GF-D8 (cell line): ENCODE data around the gene SLC10A4.

Experiments
- DNase-seq: peaks from one replicate; lab custom pipeline; 2025; lab: John Stamatoyannopoulos, UW

The SLC10A4 gene

DNA sequence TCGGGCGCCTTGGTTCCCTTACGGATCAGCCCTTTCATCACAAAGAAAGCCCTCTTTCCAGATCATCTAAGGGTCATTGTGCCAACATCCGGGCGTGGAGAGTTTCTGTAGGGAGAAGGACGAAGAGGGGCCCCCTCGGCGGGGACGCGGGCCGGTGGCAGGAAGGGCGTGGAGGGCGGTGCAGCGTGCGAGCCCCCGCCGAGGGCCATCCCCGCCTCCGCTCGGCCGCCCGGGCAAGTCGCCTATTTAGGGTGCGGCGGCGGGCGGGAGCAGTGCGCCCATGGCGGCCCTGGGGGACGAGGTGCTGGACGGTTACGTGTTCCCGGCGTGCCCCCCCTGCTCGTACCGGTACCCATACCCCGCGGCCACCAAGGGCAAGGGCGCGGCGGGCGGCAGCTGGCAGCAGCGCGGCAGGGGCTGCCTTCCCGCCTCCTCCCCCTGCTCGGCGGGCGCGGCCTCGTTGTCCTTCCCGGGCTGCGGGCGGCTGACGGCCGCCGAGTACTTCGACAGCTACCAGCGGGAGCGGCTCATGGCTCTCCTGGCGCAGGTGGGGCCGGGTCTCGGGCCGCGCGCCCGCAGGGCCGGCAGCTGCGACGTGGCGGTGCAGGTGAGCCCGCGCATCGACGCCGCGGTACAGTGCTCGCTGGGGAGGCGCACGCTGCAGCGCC is 7.0 kb downstream of the SLC10A4 start, which contains the start of gene ZAR1:
Gene ZAR1 (plus strand): TSS at position 241 of the 668 bp plus-strand sequence. CDS start 40 bp downstream, at position 281.
- no peak for DNase-seq

DNA sequence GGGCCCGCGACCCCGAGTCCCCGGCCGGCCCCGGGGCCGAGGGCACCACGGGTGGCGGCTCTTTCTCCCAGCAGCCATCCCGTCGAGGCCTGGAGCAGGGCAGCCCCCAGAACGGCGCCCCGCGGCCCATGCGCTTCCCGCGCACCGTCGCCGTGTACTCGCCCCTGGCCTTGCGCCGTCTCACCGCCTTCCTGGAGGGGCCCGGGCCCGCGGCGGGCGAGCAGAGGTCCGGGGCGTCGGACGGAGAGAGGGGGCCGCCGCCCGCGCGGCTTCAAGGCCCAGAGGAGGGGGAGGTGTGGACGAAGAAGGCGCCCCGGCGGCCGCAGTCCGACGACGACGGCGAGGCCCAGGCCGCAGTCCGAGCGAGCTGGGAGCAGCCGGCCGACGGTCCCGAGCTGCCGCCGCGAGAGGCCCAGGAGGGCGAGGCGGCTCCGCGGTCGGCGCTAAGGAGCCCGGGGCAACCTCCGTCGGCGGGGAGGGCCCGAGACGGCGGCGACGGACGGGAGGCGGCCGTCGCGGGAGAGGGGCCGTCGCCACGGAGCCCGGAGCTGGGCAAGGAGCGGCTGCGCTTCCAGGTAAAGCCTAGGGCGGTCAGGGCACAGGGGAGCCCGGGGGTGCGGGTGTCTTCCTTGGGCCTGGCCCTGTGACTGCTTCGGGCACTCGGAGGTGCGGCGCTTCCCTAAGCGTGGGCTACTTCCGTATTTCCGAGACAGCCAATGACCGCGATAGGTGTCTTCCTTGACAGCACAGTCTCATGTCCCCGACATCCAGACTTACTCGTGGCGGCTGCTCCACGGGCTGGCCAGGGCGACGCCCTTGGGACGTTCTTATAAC is 7.8 kb downstream of the SLC10A4 start:
- no peak for DNase-seq

DNA sequence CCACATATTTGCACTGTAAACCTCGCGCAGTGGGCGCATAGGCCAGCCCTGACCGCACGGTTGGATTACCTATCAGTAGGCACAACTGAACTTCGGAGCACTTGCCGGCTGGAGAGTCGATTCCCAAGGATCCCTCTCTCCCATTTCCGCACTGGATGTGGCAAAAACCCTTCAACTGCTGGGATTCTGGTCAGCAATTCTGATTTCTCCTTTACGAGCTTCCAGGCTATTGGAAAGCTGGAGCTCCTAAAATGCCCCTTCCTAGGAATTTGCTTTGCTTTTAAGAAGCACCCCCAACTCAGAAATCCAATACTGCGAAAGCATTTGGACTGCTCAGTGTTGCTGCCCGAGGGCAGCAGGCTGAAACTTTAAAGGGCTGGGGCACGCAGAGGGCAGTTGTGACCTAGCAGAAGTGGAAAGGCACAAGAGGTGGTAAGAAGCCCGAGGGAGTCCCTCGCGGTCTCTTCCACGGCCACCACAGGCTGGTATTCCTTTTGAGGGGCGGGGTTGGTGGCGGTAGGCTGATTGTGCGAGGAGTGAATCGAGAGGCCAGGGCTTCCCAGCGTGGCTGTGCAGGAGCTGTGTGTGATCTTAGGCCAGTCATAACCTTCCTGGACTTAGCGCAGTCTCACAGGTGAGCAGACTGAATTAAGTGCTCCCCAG is 8.5 kb downstream of the SLC10A4 start:
- DNase-seq: no peak

DNA sequence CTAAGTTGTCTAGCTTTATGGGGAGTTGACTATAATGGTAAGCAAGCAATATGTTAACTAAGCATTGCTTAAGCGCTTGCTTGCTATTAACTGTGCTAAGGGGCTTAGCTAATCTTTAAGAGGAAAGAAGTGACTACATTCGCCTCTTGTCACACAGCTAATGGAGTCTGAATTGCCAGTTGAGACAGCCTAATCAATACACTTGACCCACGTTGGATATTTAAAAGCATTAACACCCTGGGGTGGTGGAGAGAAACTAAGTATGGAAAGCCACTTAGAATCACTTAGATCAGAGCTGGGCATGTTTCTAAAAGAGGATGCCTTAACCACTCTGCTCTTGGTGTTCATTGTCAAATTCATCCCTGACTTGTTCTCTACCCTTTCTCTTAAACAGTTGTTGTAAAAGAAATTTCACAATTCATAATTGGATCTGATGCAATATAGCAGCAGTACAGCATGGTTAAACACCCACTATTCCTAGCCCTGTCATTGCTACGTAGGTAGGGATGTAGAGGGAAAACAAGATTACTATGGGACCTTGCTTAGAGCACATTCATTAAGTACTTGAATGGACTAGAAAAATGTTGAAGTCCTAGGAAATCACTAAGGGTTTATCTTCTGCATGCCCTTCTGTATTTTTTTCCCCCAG is 10.4 kb downstream of the SLC10A4 start:
- no peak for DNase-seq

DNA sequence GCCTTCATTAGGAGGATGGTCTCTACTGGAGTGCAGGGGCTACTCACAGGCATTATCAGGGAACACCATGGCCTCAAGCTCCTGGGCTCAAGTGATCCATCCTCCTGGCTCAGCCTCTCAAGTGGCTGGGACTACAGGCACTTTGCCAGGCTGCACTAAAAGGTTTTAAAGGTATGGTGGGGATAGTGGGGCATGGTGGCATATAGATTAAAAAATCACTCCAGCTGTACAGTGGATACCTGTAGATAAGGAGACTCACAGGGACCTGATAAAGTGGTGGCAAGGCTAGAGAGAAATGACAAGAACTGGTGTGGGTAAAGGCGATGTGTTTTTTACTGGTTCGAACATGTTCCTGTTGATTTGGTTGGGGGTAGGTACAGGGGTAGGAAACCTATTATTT is 12.8 kb downstream of the SLC10A4 start:
- DNase-seq: no peak

DNA sequence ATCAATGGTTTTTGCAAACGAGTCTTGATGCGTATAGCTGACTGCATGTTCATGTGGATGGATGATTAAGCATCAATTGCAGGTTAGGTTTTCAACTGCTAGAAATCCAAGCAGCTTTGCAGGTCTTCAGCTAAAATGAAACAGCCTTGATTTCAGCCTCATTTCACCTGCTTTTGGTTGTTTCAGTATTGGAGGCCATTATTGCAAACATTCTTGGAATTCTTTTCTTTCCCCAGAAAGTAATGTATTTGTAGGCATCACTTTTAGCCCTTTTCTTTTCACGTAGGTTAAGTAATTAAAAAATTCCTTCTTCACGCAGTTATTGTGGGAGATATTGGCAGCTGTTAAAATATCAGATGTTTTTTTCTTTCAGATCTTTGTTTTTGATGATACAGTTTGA is 15.8 kb downstream of the SLC10A4 start:
- DNase-seq: no peak

DNA sequence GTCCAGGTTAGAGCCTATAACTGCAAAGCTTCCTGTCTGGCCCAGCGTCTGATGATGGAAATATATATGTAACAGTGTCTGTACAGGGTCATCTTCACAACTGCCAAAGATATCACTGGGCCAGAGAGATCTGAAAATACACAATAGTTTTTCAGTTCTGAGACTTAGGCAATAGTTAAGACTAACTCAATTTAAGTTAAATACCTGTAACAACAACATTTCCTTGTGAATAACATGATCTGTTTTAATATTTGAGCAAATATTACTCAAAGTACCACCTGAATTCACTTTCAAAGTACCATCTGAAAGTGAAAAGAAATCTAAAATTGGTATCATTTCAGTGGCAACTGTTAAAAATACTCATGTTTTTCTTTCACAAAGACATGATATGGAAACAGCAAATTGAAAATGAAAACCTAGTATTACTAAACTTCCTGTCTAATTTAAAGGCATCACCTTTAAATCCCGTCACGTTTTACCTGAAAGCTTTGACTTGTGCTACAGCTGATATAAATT is 16.5 kb downstream of the SLC10A4 start:
- no peak for DNase-seq

DNA sequence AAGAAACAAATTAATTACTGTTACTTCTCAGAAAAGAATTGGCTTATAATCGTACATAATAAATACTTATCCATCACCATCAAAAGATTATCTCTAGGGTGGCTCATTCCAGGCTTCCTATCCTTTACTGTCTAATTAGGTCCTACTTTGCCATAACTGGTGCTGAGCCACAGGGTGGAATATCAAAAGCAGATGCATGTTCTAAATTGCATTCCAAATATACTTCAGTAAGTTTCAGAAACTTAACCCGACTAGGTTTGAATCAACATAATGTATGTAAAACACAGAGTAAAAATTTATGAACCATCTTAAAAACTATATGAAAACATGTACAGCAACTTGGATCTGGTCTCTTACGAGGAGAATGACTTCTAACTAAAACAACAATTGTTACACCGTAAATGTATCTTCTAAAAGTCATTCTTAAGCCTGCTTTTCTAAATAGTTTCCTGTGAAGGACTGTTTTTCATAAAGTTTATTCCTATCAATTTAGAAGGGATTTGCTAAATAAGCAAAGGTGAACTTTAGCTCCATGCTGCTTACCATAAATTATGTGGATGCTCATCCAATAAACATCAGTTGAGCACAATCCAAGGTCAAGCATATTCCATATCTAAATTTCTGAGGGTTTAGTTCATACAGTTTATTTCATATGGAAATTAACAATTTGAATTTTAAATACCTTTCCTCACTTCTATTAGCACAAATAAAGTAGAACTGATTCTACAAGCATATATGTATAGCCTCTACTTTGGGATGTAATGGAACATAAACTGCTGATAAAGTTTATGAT is 20.3 kb downstream of the SLC10A4 start:
- DNase-seq: no peak

DNA sequence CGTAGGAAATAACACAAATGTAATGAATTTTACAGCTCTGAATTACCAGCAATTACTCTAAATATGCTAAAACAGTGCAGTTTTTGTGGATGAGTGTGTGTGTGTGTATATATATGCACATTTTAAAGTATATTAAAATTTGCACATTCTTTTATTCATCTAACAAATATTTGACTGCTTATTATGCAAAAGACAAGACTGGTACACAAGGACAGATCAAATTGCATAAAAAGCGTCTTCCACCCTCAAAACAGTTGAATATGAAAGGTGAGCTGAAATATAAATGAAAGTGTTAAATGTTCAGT is 20.8 kb downstream of the SLC10A4 start:
- no peak for DNase-seq

DNA sequence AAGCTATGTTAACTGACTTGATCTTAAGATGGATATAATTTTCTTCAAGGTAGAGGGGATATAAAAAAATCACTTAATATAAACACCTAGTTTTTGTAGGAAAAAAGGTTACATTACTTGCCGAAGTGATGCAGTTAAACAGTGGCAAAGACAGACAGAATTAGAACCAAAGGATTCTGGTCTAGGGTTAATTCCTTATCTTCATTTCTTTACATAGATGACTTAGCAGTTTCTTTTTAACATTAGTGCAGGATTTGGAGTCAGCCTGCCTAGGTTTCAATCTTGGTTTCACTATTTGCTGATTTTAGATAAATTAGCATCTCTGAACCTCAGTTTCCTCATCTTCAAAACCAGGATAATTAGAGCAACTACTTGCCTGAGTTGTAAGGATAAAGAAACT is 21.2 kb downstream of the SLC10A4 start:
- DNase-seq: no peak

DNA sequence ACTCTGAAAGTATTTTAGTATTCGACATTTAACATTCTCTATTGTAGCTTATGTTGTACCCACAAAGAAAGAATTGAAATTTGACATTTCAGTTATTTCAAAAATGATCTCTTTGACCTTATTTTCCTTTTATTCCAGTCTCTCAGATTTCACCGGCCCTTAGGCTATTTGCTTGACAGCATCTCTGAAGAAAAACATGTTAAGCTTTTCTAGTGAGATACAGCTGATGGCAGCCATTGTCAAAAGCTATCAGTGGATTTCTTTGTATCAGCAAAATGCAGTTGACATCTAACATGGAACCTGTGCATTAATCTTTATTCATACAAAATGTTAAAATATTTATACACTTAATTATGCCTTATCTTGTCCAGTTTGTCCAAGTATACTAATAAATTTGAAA is 23.6 kb downstream of the SLC10A4 start:
- DNase-seq: no peak

DNA sequence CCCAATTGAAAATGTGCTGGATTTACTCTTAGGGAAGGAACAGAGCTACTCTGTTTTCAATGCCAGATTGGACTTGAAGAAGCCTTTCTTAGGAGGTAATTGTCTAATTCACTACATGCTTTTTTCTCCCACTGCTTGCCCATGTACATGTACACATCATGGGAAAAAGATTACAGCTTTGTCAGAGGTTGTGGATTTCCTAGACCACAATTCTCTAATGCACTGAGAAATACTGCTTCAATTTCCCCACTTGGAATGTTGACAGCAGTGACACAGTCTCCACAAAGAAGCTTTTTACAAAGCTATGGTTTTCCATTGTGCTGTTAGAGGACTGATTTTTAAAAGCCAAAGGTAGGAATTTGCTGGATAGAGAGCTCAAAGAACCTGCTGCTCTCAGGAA is 26.4 kb downstream of the SLC10A4 start:
- no peak for DNase-seq

DNA sequence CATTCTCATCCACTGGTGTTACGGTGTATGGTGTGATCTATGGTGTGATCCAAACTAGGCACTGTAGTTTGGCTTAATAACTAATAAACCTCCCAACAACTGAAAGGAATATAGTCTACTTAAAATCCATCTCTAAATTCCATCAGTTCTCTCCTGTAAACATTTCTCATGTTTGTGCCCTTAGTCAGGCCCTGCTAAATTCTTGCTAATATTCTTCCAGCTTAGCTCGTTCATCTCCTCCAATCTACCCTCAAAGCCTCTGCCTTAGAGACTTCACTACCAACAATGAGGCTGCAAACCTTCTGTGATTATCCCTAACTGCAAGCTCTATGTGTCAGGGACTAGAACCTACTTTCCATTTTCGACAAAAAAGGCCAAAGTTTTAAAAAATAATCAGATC is 35.0 kb downstream of the SLC10A4 start:
- DNase-seq: no peak

DNA sequence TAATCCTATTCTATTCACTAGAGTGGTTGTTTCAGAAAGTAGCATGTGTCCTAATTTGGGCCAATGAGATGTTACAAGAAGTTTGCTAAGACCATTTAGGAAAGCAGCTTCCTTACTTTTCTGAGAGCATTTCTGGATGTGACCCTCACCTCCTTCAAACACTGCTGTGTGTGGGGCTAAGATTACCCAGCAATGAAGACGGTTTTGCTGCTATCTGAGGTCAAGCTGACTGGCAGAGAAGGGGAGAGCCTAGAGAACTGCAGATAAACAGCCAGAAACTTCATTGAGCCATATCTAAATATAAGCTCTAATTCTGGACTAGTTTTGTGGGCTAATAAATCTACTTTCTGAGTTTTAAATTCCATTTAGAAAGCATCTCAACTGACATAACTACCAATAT is 43.3 kb downstream of the SLC10A4 start:
- DNase-seq: no peak

DNA sequence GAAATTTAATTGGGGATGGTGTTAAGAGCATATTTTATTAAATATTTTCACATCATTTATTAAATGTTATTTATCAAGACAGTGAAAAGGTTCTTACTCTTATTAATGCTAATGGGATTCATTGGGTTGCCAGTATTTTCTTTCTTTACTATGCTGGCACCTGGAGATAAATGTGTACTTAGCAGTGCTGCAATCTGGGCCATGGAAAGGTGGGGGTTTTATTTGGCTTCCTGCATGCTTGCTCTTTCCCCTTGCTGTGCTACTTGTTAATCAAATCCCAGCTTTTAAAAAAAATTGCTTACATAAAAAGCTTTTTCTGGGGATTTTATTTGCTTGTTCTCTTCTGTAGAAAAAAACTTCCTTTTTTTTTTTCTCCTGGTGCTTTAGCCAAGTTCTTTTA is 55.2 kb downstream of the SLC10A4 start:
- DNase-seq: no peak
